HG03558 (cell line): ENCODE results near the gene CYP2D6.
"Not testable (repeated sequence)": the region's sequence is repeated elsewhere in the genome, so short reads cannot be mapped to it uniquely, and the experiment has no call there.

Experiments used
- ATAC-seq: cut with Tn5 transposase; IDR thresholded peaks from one replicate; pipeline ENCODE4 v1.9.1; 2021; ENCODE audit warnings: moderate number of reproducible peaks; ENCODE audit not compliant: unreplicated experiment; ENCODE audit errors: extremely low read depth

The CYP2D6 gene

GRCh38 chr22:42138122-42138770 lies 7.6 kb upstream of the CYP2D6 start:
- no peak for ATAC-seq

- ATAC-seq: not testable (repeated sequence)
These were observed 5.1 kb upstream of the CYP2D6 start for GRCh38 chr22:42135688-42136087.

GRCh38 chr22:42134100-42135020 lies 3.8 kb upstream of the CYP2D6 start:
- no peak for ATAC-seq

GRCh38 chr22:42132457-42132856 lies 1.8 kb upstream of the CYP2D6 start:
- ATAC-seq: no peak

GRCh38 chr22:42131562-42131961 lies 952 bp upstream of the CYP2D6 start:
- ATAC-seq: no peak

GRCh38 chr22:42130182-42130581 lies 428 bp downstream of the CYP2D6 start:
- not testable (repeated sequence) for ATAC-seq

GRCh38 chr22:42128776-42129694 lies 1.6 kb downstream of the CYP2D6 start:
- not testable (repeated sequence) for ATAC-seq

- not testable (repeated sequence) for ATAC-seq
These were observed 2.6 kb downstream of the CYP2D6 start for GRCh38 chr22:42128007-42128406.

GRCh38 chr22:42127606-42128005 lies 3.0 kb downstream of the CYP2D6 start:
- ATAC-seq: no peak

- ATAC-seq: not testable (repeated sequence)
These were observed 7.1 kb downstream of the CYP2D6 start for GRCh38 chr22:42123529-42123928.

GRCh38 chr22:42120231-42121021 lies 10.2 kb downstream of the CYP2D6 start:
- not testable (repeated sequence) for ATAC-seq

- no peak for ATAC-seq
These were observed 13.7 kb downstream of the CYP2D6 start for GRCh38 chr22:42116848-42117424.

GRCh38 chr22:42115420-42115830 lies 15.2 kb downstream of the CYP2D6 start:
- not testable (repeated sequence) for ATAC-seq

GRCh38 chr22:42114721-42115120 lies 15.9 kb downstream of the CYP2D6 start:
- ATAC-seq: no peak

GRCh38 chr22:42112793-42113192 lies 17.8 kb downstream of the CYP2D6 start:
- ATAC-seq: not testable (repeated sequence)

GRCh38 chr22:42111798-42112197 lies 18.8 kb downstream of the CYP2D6 start:
- no peak for ATAC-seq

- no peak for ATAC-seq
These were observed 21.8 kb downstream of the CYP2D6 start for GRCh38 chr22:42108848-42109247.

GRCh38 chr22:42104332-42104860 lies 26.2 kb downstream of the CYP2D6 start:
- not testable (repeated sequence) for ATAC-seq

GRCh38 chr22:42101199-42101598 lies 29.4 kb downstream of the CYP2D6 start:
- no peak for ATAC-seq
